HG03280 (cell line): Measurements from ENCODE around the gene CDH4.

Experiments
- ATAC-seq: cut with Tn5 transposase; IDR thresholded peaks from one replicate; pipeline ENCODE4 v1.9.1; 2021; ENCODE audit warnings: mild to moderate bottlenecking, moderate library complexity; ENCODE audit not compliant: unreplicated experiment

CDH4 gene

DNA sequence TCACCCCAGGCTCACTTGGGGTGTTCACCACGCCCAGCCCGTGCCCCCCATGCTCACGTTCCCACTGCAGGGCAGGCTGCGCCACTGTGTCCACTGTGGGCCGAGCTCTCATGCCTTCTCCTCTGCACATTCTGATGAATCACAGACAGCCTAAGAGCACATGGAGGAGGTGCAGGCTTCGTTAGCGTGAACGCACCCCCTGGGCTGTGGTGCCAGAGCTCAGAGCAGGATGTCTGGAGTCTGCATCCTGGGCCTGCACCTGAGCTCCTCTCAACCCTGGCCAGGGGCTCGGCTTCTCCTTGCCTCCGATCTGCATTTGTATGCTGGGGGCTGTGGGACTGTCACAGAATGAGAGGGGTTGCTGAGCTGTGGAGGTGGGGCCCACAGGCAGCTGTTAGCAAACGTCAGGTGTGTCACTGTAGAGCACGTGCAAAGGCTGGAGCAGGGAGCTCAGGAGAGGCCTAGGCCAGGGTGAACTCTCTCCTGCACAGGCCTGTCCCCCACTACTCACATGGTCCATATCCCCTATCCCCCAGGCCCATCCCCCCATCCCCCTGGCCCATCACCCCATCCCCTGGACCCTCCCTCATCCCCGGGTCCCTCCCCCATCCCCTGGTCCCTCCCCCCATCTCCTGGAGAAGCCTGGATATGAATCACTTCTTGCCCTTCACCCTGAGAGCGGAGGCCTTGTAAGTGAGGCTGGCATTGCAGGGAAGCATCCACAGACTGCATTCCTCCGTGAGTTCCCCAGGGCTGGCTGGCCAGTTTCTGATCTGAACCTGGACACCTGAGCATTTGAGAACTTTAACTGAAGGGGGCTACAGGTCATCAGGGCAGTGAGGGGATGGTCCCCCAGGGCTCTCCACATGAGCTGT is 504.1 kb downstream of the CDH4 start:
- no peak for ATAC-seq

DNA sequence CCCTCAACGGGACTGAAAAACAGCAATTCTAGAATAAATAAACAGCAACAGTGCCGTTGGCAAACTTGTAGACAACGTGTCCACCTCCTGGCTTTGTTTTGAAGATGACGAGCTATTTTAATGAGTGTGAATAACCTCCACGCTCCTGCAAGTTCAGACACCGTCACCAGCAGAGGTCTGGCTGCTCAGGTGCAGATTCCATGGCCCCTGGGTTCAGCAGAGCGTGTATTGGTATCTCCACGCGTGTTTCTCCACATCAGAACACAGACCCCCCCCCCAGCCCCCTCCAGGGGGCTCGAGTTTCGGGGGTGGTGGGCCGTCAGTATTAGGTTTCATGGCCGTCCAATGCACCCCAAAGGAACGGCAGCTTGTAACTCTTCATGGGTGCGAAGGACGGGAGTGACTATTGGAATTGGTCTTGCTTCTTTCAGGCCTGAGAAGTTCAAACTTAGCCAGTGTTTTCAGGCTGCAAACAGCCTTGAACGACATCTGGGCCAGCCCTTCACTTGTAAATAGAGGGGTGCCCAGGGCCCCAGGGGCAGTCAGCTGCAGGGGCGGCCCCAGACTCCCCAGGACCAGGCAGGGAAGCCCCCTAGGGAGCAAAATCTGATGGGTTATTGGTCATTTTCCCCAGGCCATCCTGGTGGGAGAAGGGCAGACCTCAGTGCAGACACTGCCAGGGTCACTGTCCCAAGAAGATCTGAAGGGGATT is 505.1 kb downstream of the CDH4 start:
- ATAC-seq: no peak

DNA sequence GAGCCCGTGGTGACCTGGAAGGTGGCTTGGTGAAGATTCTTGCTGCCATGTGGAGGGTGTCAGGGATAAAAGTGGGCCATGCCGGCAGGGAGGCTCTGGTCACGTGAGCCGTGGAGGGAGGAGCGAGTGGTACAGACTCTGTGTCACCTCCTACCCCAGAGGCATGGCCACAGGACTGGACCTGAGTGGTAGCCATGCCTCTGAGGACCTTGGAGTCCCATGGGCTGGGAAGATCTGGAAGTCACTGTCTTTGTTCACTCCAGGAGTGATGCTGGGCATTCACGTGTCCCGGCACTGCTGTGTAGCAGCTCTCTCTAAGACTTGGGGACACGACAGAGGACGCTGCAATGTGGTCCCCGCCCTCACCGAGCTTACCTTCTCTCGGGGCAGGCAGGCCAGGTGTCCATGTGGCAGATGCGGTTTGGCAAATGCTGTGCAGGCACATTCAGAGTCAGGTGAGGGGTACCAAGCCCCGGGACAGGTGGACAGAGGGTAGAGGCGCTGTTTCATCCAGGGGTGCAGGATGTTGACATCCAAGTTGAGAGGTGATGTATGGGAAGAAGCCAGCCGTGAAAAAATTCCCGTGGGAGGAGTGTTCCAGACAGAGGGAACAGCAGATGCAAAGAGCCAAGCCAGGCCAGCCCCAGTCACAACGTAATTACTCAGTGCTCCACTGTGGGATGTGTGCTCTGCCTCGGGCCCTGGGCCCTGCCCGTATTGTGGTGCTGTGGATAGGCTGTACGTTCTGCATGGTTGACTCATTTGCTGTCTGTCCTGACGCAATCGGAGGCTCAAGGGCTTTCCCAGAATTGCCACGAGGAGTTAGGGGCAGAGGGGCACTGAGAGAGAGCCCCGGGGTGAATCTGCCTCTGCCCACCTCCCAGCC is 505.9 kb downstream of the CDH4 start:
- no peak for ATAC-seq

DNA sequence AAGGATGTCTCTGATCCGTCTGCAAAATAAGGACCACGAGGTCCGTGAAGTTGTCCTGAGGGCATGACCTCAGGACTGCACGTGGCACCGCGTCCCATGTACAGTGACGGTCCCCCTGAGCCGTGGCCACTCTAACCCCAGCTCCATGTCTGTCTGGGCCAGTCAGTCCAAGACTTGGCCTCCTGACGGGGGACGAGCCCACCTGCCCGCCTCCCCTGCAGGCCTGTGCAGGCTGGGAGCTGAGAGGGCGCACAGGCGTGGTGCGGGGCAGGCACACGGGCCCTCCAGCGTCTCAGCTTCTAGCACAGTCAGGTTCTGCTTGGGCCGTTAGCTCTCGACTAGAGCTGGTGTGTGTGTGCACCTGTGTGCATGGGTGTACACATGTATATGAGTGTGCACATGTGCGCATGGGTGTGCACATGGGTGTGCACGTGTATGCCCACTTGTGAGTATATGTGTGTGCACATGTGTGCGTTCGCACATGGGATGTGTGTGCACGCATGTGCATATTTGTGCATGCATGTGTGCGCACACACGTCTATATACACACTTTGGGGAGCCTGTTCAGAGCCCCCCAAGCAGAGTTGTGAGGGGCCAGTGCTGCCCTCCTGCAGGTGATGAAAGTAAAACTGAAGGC is 506.6 kb downstream of the CDH4 start:
- ATAC-seq: no peak

DNA sequence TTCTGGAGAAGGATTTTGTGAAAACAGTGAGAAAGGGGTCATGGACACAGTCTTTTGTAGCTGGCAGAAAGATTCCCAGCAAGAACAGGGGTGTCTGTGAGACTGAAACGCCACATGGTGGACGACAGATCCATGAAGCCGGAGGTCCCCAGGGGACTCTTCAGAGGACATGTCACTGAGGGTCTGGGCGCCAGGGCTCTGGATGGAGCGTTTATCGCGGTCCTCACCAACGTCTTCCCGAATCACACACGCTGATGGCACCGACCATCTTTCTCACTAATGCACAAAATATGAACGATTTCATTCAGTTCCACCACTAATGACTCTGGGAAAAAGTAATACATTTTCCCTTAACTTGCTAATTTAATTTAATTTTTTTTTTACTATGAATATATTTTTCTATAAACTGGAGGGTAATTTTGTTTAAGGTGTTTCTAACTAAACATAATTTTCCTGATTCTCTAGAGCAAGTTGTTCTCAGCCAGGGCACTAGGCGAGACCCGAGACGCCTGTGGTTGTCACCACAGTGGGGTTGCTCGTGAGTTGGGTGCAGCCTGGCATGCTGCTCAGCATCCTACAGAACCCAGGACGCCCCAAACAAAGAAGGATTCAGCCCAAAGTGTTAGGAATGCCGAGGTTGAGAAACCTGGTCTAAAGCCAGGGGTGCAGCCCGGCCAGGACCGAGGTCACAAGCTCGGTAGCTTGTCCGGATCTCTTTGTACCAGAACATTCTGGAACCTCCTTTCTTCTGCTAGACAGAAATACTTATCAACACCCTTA is 507.4 kb downstream of the CDH4 start:
- no peak for ATAC-seq

DNA sequence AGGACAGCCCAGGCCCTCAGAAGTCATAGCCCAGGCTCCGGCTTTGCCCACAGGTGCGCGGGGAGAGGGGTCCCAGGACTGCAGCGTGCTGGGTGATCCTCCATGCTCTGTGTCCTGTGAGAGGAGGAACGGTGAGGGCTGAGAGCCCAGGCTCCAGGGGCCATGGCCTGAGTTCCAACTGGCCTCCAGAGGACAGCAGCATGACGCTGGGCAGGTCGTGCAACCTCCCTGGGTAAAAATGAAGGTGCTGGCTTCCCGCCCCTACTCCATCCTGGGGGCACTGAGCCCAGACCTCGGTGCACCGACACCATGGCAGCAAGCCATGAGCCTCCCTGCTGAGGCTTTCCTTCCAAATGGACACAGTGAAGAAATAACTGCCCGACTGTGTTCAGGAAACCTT is 508.3 kb downstream of the CDH4 start:
- ATAC-seq: no peak

DNA sequence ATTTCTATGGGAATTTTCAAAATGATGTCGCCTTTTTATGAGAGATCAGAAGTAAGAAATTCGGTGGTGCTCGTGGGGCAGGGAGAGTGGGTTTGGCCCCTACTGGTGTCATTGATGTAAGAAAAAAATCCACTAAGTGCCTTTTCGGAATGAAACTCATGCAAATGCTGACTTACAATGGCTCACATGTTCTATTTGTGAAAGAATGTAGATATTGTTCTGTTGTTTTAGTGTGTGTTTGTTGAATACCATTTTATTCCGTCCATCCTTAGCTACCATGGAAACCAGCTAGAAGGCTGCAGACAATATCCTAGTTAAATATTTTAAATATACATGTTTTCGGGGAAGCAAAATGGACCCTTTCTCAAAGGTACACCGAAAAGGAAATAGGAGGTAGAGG is 508.7 kb downstream of the CDH4 start:
- ATAC-seq: no peak

DNA sequence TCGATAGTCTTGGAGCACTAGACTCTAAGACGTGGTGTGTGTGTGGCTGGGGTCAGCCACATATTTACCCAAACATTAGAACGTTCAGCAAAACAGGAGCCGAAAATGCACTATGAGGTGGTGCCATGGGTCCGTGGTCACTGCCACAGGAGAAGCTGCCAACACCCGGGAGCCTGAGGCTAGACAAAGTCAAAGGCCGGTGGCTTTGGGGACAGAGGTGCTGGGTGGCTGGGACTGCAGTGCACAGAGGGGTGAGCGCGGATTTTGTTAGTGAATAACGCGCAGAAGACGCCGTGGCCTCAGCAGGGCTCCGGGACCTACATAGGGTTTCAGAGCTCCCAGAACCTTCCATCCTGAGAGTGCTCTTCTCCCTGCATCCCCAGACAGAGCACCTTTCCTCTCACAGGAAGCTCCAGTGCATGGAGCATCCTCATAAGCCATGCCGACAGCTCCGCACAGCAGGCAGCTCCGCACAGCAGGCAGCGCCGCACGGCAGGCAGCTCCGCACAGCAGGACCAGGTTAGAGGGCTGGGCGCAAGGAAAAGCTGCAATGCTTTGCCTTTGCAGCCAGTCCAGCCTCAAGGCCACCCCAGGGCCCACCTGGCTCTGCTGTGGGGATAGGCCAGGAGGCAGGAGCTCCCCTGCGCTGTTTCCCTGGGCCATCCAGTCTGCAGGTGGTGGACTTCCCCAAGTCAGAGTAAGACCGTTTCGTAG is 509.5 kb downstream of the CDH4 start:
- no peak for ATAC-seq

DNA sequence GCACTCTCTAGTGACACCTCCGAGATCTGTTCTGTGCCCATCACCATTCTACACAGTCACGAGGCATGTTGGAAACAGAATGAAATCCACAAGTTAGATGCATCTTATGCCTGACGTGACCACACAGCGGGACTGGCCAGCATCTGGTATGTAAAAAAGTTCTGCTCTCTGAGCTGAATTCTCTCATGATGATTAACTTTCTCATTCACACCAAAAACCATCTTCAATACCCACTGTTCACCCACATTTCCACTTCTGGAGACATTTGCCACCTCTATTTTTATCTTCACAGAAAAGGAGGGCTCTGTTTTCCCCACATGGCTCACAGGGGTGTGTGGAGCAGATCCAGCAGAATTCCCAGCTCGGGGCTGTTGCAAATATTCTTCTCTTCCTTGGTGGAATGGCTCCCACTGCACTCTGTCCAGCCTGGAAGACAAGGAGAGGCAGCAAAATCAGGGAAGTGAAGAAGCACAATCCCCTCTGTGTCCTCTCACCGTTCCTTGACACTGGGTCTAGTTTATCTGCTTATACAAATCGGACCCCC is 510.2 kb downstream of the CDH4 start:
- no peak for ATAC-seq

DNA sequence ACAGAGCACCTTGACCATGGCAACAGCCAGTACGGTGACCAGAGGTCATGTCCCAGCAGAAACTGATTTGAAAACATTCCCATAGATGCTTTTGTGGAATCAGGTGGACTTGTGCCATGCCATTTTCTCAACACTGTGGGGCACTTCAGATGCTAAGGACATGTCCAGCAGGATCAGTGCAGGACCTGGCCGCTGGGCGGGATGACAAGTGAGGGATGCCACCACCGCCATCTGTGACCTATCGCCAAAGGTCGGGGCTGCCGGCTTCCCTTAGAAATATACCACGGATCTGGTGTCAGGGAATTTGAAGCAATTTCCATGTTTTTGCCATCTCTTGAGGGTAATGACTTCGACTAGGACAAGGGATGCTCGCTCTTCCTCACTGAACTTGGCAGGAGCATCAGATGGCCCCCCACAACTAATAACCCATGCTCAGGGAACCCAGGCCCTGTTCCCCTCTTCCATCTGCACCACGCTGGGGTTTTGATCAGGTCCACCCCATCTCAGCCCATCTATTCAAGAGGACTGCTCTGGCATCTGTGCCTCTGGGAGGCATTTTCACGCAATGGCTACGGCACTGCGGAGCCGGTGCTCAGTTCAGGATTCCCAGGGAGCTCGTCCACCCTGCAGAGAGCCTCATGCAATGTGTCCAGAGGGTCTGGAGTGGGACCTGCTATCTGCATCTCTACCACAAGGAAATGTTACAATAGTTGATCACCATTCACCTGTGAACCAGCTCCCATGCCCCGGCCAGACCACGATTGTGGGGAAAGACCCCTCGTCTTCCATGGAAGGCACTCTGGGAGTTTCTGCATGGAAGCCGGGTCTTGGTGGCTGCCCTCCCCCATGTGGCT is 511.1 kb downstream of the CDH4 start:
- ATAC-seq: no peak

DNA sequence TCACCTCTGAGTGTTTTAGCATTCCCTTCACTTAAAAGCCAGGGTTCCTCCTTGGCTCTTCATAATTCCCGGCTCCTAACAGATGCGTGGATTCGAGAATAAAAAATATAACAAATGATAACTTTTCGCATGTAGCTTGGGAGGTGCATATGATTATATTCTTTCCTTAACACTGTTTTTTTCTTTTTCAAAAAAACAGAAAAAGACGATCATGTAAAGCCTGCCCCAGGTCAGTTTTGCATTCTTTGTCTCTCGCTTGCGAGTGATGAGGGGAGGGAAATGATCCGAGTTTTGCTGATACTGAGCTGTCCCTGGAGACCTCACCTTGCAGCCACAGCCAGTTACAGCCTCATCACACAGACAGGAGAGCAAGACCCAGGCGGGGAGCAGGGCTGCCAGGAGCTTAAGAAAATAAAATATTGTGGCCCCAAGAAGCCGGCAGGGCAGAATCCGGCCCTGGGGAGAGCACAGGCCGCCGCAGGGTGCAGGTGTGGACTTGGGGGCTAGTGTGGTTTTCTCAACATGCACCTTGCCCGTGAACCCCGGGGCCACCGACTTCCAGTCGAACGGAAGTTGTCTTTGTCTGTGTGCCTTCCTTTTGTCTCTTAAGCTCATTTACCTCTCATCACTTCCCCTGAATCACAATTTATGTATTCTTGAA is 511.8 kb downstream of the CDH4 start:
- ATAC-seq: no peak

DNA sequence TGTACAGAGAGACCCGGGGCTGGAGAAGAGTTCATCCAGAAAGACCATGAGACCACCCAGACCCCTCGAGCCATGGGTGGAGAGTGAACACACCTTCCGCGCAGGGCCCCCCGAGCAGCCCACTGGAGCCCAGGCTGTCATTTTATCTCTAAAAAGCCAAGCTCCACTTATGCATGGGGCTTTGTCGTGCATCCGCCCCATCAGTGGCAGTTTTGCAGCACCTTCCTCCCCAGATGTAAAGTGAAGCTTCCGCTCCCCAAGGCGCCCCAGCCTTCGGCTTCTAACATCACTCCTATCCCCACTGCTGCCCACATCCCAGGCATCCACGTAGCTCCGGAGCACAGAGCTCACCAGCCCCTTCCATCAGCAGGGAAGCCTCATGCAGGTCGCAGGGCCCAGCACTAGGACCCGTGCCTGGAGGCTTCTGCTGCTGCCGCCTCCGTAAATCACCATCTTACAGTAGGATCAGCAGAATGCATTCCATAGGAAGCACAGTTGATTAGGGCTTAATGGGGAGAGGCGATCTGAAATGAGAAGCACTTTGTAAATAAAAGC is 512.5 kb downstream of the CDH4 start:
- ATAC-seq: no peak

DNA sequence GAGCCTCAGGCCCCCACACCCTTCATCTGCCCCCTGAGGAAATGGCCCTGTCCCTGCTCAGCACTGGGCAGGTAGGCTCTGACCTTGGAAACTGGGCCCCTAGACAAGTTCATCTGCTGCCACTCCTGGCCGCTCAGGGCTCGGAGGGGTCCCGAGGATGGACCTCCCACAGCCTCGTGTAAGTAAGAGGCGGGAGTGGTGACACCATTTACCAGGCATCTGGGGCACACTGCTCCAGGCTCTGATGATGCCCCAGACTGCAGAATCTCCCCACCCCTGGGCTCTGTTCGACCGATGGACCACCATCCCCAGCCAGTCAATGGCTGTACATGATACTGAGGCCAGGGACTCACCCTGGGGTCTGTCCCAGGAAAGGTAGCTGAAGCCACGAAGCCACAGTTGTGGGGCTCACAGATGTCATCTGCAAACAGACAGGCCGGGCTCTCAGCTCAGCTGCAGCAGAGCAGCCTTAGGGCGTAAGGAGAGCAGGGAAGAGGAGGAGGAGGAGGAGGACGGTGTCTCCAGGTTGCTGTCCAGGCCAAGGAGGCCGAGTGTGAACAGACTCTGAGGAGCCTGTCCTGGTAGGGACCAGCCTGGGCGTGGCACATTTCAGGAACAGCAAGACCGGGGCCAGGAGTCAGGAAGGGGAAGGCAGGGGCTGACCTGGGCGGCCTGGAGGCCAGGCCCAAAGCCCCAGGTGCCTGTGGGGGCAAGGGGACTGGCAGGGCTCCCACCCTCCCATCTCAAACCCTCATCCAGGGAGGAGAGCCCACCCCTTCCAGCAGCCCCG is 513.2 kb downstream of the CDH4 start:
- ATAC-seq: no peak

DNA sequence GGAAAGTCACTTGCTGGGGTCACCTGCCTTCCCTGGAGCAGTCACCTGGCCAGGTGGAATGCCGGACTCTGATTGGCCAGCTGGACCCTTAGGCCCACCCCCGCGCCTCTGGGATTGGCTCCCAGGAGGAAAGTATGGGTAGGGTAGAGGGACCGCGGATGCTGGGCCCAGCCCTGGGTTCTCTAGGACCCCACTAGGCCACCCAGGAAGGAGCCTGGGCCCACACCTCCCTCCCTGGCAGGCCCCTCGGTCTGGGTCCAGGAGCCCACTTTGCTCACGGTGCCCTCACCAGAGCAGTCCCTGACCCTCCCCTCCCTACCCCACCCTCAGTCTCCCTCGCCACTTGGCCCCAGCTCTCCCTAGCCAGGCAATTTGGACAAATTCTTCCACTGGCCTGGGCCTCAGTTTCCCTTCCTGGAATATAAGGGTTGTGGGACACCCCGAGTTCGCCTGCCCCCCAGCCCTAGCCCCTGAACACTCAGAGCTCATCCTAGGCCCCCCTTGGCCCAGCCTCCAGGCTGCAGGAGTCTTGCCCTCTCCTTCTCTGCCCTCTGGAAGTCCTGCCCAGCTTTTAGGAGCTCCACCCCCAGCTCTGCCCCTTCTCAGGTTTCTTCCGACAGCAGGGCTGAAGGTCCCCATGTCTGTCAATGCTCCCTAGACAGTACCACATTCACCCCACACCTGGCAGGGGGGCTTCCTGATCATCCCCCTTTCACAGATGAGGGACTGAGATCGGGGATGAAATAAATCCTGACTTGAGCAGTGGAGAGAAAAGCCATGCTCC is 514.0 kb downstream of the CDH4 start:
- no peak for ATAC-seq

DNA sequence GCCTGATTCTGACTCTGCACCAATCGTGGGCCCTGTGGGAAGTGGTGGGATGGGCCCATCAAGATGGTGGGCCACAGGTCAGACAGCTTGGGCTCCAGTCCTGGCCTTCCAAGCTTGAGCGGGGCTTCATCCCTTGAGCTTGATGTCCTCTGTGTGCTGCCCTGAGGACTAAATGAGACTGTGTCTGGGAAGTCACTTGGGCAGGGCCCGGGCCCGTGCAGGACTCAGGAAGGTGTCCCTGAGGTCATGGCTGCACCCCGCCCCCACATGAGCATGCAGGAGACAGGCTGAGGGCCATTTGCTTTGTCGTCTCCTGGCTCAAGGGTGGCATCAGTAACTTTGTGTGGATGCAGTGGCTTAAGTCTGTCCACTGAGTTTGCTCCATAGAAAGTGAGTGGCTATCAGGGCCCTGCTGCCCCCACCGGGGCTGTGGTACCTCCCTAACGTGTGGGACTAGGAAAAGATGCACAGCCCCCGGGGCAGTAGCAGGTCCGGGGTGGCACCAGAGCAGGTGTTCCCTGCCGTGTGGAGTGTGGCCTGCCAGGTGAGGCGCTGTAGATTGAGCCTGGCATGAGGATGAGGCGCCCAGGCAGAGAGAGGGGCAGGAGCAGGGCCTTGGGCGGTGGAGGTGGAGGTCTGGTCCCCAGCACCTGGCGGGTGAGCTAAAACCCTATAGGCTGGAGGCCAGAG is 515.0 kb downstream of the CDH4 start:
- ATAC-seq: no peak
